GM21723 (cell line): Measurements from ENCODE around the gene ABHD5.

Source experiments
- ATAC-seq: cut with Tn5 transposase; IDR thresholded peaks from one replicate; pipeline ENCODE4 v1.9.1; 2021; ENCODE audit warnings: mild to moderate bottlenecking, moderate library complexity; ENCODE audit not compliant: unreplicated experiment

ABHD5 gene

DNA sequence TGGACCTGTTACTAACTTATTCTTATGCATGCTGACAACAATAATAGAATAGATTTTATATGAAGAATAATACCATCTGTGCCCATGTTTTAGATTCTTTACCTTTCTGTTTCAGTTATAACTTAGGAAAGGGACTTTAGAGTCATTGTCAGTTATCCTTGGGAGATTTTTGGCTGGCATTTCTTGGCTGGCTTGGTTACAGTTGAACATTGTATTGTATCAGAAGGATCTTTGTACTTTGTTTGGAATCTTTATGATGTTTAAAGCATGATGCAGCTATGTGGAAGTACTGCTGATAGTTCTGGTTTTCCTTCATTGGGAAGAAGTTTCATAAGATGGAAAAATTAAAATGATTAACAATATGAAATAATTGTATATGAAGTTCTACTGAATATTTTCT is 19.9 kb downstream of the ABHD5 start:
- ATAC-seq: no peak

DNA sequence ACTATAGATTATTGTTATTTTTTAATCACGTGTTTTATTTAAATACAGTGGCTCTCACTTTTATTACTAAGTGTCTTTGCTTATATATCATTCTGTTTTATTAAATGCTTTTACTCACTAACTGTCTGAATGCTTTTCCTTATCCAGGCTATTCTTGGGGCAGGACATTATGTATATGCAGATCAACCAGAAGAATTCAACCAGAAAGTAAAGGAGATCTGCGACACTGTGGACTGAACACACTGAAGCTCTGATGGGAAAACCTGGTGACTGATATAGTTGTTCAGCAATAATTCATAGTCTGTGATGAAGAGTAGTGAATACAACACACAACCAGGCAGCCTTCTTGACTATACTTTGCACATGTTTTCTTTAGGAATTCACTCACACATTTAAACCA is 27.6 kb downstream of the ABHD5 start:
- no peak for ATAC-seq

DNA sequence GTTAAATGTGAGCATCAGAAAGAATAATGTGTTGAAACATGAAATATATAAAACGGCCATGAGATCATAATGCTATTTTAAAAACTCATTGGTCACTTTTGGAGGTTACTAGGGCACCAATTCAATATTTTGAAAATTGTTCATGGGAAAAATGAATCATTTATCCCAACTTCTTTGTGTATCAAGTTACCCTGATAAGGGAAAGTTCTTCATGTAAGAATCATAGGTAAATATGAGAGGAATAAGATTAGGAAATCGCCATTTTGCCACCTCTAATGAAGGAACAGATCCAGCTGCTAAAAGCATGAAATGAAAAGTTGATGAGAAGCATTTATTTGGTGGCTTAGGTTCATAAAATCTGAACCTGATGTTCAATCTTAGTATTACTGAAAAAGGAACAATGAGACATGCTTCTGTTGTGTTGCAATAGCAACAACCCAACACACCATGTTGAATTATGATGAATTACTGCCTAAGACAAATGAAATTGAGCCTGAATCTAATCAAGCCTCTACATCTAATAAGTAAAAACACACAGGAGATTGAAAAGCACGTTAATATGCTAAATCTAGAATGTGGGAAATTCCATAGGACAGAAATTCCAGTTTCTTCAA is 32.5 kb downstream of the ABHD5 start:
- no peak for ATAC-seq

DNA sequence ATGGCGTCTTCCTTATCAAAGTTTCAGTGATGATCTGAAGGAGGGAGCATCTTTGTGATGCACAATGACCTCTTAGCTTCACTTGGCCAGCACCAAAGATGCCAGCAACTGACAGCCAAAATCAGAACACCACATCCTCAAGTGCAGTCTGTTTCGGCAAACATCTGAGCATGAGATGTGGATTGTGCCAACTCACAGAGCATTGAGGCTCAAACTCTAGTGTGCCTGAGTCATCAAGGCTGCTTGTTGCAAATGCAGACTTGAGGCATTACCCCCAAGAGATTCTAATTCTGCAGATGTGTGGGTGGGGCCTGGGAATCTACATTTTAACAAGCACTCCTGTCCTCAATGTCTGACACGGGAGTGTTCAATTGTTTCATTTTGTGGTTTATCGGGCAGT is 35.8 kb downstream of the ABHD5 start:
- no peak for ATAC-seq

DNA sequence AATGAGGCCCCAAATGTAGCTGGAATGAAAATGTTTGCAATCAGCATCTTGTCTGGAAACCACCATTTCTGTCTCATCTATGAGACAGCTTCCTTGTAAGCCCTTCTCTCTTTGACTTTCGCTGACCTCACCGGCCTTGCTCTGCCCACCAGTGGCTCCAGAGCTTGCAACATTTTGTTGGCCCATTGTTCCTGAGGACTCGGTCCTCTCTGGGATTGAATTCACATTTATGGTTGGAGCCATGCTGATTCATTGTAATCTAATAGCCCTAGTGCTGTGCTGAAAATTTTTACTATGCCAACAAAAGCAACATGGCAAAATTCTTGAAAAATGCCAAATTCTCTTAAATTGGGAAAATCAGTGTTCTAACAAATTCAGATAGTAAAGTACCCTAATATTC is 37.2 kb downstream of the ABHD5 start:
- no peak for ATAC-seq

DNA sequence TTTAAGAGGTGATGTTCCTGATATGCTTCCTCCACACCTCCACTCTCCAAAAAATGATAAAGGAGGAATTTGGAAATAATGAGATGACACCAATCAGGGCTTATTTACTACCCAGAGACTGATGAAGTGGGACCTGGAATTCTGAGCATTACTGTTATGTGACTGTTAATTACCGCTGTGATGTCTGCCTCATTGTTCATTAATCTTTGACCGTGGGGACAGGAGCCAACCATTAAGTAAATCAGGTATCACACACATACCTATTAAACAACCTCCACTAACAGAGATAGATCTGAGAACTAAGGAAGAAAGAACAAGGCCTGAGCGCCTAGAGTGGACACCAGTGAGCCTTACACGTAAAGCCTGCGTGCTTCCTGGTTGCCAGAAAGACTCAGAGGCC is 37.7 kb downstream of the ABHD5 start:
- ATAC-seq: no peak

DNA sequence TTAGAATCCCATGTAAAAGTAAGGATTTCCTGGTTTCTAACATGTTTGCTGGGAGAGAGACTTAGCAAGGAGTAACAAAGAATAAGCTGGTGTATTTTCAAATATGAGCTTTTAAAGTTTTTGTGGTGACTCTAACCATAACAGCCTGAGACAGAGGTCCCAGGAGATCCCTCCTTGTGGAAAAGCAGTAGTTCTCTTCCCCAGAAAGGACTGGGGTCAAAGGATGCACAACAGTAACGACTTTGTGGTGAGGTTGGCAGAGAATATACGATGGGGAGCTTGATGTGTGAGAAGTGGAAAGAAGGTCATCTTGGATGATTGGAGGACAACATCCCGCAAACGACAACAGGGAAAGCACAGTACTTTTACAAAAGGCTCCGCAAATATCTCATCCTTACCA is 38.2 kb downstream of the ABHD5 start:
- no peak for ATAC-seq

DNA sequence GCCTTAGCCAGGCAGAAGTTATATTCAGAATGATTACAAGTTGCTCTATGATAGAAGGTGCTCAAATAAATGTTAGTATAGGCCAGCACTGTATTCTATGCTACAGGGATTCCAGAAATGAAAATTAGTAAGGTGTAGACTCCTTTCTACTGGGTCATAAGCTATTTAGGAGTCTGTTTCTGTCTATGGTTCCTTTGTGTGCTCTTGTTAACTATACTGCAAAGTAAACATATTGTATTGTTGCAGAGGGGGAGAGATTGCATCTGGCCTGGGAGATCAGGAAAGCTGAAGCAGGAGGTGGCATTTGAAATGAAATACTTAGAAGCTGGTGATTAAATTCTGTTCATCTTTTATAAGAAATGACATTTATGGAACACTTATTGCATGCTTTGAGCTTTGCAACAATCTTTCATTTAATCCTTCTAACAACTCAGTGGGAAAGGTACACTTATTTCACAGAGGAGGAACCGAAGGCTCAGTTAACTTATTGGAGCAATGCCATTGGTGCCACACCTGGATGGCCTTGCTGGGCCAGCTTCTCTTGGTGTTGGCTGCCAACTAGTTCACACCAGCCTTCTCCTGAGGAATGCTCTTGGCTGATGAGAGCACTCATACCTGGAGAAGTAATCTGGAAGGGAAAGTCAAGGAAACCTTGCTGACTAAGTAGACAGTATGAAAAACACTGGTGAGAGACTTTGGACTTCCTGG is 39.1 kb downstream of the ABHD5 start:
- ATAC-seq: no peak

DNA sequence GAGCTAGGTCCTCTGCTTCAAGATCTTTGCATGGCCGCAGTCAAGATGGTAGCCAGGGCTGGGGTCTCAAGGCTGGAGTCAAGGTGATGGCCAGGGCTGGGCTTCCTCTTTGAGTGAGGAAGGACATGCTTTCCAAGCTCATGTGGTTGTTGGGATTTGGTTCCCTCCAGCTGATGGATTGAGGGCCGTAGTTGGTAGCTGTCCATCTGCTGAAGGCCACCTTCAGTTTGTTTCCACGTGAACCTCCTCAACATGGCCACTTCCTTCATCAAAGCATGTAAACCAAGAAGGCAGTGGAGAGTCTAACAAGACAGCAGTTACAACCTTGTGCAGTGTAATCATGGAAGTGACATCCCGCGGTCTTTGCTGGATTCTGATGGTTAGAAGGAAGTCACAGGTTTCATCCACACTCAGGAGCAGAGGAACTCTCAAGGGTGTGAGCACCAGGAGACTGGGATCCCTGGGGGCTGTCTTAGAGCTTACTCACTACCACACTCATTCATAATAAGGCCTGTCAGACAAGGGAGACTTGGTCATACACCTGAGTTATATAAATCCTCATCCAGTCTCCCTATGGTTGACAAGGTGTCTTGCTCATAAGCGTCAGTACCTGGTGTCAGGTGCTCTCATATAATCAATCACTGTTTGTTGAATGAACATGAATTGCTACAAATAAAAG is 42.1 kb downstream of the ABHD5 start:
- no peak for ATAC-seq

DNA sequence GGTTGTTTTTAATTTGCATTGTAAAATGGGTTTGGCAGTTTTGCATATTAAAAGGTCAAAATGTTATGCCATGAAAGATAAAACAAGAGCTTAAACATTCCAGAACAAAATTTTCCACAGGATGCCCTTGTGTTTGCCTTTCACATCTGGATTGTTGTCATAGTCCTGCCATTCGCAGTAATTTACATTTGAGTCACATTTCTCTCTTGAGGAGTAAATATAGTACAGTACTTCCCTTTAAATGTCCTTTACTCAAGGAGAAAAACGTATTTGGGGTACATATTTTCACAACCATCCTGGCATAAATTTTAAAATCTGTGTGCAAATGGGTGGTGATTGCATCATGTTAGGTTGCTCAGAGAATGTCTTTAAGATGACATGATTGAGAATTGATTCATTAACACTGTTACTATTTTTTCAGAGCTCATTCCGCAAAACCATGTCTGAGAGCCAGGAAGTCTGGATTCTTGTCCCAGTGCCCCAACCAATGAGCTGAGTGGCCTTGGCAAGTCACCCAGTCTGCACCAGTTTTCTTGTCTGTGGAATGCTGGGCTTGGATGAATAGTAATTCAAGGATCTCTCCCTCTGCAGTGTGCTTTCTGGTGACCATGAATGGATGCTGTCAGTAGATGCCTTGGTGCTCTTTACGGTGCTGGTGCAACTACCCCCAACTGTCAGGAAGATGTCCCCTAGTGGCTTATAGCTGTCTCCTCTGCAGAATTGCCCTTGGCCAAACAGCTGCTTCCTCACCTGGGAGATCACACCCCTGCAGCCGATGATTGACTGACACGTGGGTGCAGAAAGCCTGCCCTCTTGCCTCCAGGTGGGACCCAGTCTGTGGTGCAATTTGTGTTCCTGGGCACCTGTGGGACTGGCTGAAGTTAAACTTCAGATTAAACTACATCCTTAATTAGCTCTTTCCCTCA is 43.0 kb downstream of the ABHD5 start:
- no peak for ATAC-seq

DNA sequence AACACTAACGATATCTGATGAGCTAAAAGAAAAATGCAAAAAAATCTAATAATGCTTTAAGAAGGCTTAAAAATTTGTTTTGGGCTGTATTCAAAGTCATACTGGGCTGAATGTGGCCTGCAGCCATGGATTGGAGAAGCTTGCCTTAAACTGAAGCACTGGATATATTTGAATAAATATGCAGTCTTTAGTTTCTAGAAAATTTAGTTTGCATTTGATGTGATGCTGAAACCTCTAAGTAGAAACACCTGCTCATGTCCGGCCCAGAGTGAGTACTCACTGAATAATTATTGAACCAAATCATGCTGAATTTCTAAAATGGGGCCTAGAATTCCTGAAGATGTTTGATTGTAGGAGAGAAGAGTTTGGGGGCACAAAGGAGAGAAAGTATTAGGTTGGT is 43.9 kb downstream of the ABHD5 start:
- no peak for ATAC-seq

DNA sequence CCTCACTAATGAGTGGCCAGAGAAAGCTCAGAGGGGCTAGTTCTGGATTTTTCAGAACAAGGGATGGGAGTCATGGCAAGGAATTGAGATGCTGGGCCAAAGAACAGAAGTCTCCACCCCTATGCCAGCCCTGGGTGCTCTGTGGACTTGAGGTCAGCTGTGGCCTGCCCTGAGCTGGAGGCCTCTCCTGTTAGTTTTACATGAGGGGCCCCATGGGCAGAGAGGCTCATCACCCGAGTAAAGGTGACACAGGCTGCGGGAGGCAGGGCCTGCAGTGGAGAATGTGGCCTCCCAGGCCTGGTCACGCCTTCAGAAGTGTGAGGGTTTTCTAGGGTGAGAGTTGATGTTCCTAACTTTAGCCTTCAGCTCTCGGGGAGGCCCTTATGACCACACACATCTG is 44.9 kb downstream of the ABHD5 start:
- ATAC-seq: no peak

DNA sequence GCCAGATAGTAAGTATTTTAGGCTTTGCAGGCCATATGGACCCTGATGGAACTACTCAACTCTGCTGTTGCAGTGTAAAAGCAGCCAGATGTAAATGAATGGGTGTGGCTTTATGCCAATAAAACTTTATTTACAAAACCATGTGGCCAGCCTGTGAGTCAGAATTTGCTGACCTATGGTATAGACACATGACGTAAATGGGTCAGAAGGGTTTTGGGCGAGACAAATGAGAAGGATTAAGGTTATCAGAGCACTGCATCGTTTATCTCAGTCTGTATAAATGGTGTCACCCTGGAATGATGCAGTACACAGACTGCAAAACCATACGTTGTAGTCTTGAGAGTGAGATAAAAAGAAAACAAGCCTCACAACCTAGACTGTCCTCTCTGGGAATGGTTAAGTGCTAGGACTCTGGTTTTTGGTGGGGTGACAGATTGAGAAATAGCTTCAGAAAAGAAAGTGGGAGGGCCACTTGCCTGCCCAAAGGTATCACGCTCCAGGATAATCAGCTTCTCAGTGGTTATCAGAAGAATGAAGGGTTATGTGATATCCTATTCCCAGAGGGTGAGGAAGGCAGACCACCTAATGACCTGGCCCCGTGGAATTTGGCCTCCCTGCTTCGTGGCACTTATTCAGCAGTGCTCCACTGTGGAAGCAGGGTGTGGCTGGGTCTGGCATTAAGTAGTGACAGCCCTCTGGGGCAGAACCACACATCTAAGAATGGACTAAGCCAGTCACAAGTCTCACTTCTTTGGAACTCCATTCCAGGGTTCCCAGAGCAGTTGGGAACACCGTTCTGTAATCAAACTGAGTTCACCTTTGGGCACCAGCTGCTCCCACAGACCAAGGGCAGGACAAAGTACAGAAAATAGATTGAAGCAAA is 46.1 kb downstream of the ABHD5 start:
- no peak for ATAC-seq

DNA sequence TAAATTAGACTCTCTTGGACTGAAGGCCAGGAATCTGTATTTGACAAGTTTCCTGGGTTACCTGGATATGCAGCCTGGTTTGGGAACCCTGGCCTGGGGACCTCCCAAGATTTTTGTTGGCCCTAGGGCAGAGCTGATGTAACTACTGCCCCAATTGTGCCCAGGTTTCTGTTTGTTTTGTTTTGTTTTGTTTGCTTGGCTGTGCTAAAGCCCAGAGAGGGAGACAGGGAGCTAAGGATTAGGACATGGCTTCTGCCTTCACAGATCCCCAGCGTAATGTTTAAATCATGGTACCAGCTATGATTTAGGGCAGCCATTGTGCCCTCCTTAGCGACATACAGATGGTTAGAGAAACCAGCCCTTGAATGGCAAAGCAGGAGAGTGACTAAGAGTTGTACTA is 47.6 kb downstream of the ABHD5 start:
- ATAC-seq: no peak

DNA sequence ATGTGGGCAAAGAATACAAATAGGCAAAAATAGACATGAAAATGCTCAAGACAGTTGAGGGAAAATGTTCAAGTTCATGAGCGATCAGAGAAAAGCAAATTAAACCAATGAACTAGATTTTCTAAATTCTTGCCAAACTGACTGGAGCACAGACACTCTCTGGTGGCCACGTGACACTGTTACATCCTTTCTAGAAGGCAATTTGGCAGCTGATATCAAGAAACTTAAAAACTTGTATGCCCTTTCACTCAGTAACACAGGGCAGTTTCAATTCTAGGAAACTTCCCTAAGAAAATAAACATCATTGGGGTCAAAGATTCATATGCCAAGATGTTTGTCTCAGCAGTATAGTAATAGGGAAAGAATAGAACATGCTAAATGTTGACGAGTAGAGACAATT is 52.2 kb downstream of the ABHD5 start:
- ATAC-seq: no peak

DNA sequence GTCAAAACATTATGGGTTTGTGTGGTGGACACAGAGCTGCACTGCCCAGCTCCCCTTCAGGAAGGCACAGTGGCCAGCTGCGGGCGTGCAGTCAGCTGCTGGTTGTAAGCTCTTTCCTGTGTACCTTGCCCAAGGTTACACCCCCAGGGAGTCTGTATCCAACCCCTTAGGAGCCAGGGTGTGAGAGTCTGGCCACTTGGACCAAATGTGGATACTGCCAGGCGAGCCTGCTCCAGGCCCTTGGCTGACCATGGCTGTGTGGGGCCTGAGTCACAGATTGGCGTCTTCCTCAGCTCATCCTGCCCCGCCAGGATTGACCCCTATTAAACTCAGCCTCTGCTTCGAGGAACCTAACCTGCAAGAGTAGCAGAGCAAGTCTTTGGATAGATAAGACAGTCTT is 56.9 kb downstream of the ABHD5 start:
- no peak for ATAC-seq

DNA sequence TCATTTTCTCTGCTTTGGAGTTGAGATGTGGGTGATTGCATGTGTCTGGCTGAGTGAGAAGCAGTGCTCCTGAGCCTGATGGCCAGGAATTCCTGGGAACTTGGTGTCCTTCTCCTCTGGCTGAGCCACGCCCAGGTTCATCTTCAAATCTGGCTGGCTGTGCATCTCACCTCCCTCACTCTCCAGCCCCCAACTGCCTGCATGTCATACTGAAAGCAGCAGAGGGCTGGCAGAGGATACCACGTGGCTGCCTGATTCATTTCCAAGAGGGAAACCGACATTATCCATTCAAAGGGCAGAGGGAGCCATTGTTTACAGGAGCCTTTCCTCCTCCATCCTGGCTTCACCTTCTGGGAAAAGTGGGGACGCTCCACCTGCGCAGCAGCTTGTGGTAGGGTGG is 57.4 kb downstream of the ABHD5 start:
- ATAC-seq: no peak

DNA sequence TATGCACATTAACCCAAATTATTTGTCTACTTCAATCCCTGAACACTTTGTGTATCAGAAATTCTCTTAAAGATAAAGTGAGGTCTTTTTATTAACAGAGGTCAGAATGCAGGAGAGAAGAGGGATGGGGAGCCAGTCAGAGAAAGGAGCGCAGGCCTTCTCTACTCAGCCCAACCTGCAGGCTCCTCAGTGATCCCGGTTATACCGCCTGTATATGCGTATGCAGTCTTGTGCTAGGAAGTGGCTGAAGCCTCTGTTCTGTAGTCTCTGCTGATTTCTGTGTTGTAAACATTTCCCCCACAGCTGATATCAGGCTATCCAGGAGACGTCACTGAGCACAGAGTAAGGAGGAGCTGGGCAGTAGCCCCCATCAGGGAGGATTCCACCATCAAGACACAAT is 57.9 kb downstream of the ABHD5 start:
- no peak for ATAC-seq

DNA sequence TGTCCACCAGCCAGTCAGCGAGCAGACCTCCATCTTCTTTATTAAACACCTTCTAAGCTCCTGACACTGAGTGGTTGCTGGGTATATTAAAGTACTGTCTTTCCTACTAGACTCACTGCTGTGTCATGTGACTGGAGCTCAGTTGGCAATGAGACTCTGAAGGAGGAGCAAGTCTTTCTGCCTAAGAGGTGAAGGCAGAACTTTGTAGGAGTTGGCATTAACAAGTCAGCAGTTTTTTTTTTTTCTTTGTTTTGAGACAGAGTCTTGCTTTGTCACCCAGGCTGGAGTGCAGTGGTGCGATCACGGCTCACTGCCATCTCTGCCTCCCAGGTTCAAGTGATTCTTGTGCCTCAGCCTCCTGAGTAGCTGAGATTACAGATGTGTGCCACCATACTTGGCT is 62.2 kb downstream of the ABHD5 start:
- ATAC-seq: no peak
